NCI-H1417 treated with DMSO at 0.1 percent for 48 hours (cell line): Measurements from ENCODE around the gene MPP2.
"Not testable (repeated sequence)": the region's sequence is repeated elsewhere in the genome, so short reads cannot be mapped to it uniquely, and the experiment has no call there.

Experiments used
- DNase-seq: peaks from one replicate; lab custom pipeline; 2025; lab: John Stamatoyannopoulos, UW

Gene MPP2

GRCh38 chr17:43900858-43901754, 6.2 kb downstream of the MPP2 start:
- DNase-seq = no peak

GRCh38 chr17:43900183-43900857, 7.0 kb downstream of the MPP2 start:
- DNase-seq = peak; percentile 42

- DNase-seq = no peak
These were observed 8.9 kb downstream of the MPP2 start for GRCh38 chr17:43898446-43898845.

- no peak for DNase-seq
These were observed 9.5 kb downstream of the MPP2 start for GRCh38 chr17:43897831-43898230.

- not testable (repeated sequence) for DNase-seq
These were observed 12.8 kb downstream of the MPP2 start for GRCh38 chr17:43894494-43894893.

- no peak for DNase-seq
These were observed 14.7 kb downstream of the MPP2 start for GRCh38 chr17:43892647-43892952.

- DNase-seq = no peak
These were observed 15.3 kb downstream of the MPP2 start for GRCh38 chr17:43891851-43892646.

GRCh38 chr17:43890240-43890639, 17.1 kb downstream of the MPP2 start:
- DNase-seq = no peak

- DNase-seq = no peak
These were observed 18.8 kb downstream of the MPP2 start for GRCh38 chr17:43888548-43888947.

- DNase-seq = no peak
These were observed 24.4 kb downstream of the MPP2 start for GRCh38 chr17:43882761-43883415.

GRCh38 chr17:43881758-43882505, 25.4 kb downstream of the MPP2 start:
- no peak for DNase-seq

GRCh38 chr17:43881181-43881580, 26.2 kb downstream of the MPP2 start:
- no peak for DNase-seq

GRCh38 chr17:43880420-43880991, 26.8 kb downstream of the MPP2 start:
- no peak for DNase-seq

GRCh38 chr17:43879723-43880419, 27.5 kb downstream of the MPP2 start:
- DNase-seq = no peak

- no peak for DNase-seq
These were observed 28.8 kb downstream of the MPP2 start for GRCh38 chr17:43878260-43879175.

GRCh38 chr17:43877451-43878155, 29.7 kb downstream of the MPP2 start:
- DNase-seq = no peak

- DNase-seq = no peak
These were observed 30.3 kb downstream of the MPP2 start for GRCh38 chr17:43877031-43877430.

- no peak for DNase-seq
These were observed 31.7 kb downstream of the MPP2 start for GRCh38 chr17:43875476-43876147.
